BE2C (cell line): Measurements from ENCODE around the gene NR1H4.

Experiments
- DNase-seq: peaks from one replicate; pipeline ENCODE4 v3.0.0-alpha.2; 2020
- H3K27me3 ChIP-seq: fragments of 250-450 bp; sonication (Bioruptor Pico); 2 replicates; pipeline ENCODE4 v1.5.1; 2020; ENCODE audit warnings: mild to moderate bottlenecking
- H3K36me3 ChIP-seq: fragments of 250-450 bp; sonication (Bioruptor Pico); 2 replicates; pipeline ENCODE4 v1.5.1; 2020; ENCODE audit warnings: mild to moderate bottlenecking
- H3K4me1 ChIP-seq: fragments of 250-450 bp; sonication (Bioruptor Pico); 2 replicates; pipeline ENCODE4 v1.5.1; 2020
- H3K4me3 ChIP-seq: 2 replicates; pipeline ENCODE4 v1.5.1; 2011; ENCODE audit warnings: low read depth, low read length
- H3K9me3 ChIP-seq: fragments of 250-450 bp; sonication (Bioruptor Pico); 2 replicates; pipeline ENCODE4 v1.5.1; 2020
- TF ChIP-seq, protein P1 (sequence below): IDR thresholded peaks from 2 replicates; pipeline ENCODE4 v1.5.1; 2012; ENCODE audit warnings: mild to moderate bottlenecking, low read depth, low read length

Gene NR1H4

DNA sequence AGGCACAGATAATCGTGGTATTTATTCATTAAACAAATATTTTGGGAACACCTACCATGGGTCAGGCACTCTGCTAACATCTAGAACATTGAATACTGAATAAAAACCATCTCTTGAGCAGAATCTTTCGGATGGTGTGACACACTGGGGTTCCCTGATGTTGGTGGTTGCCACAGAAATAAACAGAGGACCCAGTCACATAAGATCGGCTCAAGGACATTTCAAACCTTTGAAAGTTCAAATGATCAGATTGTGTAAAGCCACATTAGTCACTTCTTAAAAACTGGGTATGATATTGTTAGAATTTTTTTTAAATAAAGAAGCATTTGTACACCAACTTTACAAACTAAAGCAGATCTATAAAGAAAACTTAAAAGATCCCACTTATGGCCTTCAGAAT, 39.0 kb downstream of the NR1H4 start:
- Histone ChIP-seq H3K27me3 (no peaks in the 10 kb centered on the region), H3K9me3 (no peaks in the 10 kb centered on the region), H3K36me3 (no peaks in the 10 kb centered on the region), H3K4me3 (no peak overlapping the region), H3K4me1 (no peaks in the 10 kb centered on the region)
- TF ChIP-seq, protein P1, sequence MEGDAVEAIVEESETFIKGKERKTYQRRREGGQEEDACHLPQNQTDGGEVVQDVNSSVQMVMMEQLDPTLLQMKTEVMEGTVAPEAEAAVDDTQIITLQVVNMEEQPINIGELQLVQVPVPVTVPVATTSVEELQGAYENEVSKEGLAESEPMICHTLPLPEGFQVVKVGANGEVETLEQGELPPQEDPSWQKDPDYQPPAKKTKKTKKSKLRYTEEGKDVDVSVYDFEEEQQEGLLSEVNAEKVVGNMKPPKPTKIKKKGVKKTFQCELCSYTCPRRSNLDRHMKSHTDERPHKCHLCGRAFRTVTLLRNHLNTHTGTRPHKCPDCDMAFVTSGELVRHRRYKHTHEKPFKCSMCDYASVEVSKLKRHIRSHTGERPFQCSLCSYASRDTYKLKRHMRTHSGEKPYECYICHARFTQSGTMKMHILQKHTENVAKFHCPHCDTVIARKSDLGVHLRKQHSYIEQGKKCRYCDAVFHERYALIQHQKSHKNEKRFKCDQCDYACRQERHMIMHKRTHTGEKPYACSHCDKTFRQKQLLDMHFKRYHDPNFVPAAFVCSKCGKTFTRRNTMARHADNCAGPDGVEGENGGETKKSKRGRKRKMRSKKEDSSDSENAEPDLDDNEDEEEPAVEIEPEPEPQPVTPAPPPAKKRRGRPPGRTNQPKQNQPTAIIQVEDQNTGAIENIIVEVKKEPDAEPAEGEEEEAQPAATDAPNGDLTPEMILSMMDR: no peak
- DNase-seq: no peak

DNA sequence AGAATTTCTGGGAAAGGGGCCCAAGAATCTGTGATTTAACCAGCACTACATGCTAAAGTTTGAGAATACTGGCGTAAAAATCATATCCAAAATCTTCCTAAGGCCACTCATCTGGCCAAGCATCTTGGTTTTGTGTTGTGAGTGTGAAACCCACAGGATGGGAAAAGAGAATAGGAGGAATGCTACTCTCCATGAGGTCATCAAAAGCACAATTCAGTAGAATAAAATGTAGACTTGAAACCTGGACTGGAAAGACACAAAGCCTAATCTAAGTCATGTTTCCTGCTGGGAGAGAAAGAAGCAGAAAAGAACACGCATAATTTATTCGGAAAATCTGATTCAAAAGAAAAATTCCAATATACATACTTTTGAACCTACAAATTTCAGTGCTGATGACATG, 42.3 kb downstream of the NR1H4 start:
- no peaks in the 10 kb centered on the region for H3K4me1 ChIP-seq
- TF ChIP-seq, protein P1: no peak
- H3K36me3 ChIP-seq: no peaks in the 10 kb centered on the region
- H3K4me3 ChIP-seq: no peak overlapping the region
- H3K27me3 ChIP-seq: no peaks in the 10 kb centered on the region
- DNase-seq: no peak
- no peaks in the 10 kb centered on the region for H3K9me3 ChIP-seq

DNA sequence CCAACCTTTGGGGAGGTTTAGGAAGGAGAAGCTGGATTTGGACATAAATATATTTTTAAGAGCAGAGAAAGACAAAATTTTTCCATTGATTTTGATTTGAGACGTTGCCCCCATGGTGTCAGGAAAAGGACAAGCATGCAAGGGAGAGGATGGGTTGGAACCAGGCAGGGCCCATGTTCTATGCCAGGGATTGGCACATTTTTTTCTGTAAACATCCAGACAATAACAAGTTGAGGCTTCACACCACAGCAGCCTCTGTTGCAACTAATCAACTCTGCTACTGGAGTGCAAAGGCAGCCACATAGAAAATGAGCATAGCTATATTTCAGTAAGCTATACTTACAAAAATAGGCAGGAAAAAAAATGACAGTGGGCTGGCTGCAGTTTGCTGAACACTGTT, 44.7 kb downstream of the NR1H4 start:
- no peak overlapping the region for H3K4me3 ChIP-seq
- H3K27me3 ChIP-seq: no peaks in the 10 kb centered on the region
- H3K4me1 ChIP-seq: no peaks in the 10 kb centered on the region
- TF ChIP-seq, protein P1: no peak
- H3K36me3 ChIP-seq: no peaks in the 10 kb centered on the region
- DNase-seq: no peak
- H3K9me3 ChIP-seq: no peaks in the 10 kb centered on the region

DNA sequence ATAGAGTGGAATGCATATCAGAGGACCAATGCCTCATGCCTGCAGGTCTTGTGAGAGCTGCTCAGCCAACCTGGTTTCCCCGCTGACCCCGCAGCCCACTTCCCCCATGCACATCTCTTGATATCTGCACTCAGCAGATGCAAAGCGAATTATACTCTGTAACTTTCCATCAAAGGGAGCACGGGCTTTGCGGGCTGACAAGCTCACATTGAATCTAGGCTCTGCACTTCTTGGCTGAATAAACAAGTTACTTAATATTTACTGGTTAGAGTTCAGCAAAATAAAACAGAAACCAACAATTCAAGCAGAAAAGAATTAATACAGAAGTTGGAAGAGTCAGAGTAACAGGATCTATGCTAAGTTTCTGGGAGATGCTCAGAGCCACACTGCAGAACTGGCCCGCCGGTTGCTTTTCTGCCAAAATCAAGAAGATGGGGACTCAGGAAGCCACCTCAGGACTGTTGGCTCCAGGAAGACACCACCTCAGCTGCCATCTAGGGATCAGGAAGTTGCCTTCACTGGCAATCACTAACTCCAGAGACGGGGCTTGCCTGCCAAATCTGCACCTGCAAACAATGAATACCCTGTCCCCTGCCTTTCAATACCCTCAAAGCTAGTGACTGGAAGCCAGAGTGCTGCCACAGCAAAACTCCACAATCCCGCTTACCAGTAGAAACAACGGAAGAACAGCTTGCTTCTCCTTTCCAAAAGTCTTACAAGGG, 46.5 kb downstream of the NR1H4 start:
- no peaks in the 10 kb centered on the region for H3K36me3 ChIP-seq
- DNase-seq: no peak
- no peak overlapping the region for H3K4me3 ChIP-seq
- H3K9me3 ChIP-seq: no peaks in the 10 kb centered on the region
- H3K4me1 ChIP-seq: no peaks in the 10 kb centered on the region
- TF ChIP-seq, protein P1: no peak
- H3K27me3 ChIP-seq: no peaks in the 10 kb centered on the region

DNA sequence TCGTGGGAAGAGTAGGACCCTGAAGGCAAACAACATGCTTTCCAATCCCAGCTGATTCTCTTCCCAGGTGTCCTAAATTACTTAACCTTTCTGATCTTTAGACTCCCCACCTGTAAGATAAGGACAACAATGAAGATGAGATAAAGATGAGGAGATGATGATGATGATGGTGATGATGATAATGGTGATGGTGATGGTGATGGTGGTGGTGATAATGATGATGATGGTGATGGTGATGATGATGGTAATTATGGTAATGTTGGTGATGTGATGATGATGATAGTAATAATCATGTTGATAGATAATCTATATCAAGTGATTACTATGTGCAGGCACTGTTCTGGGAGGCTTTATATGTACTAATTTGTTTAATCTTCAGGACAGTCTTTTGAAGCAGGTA, 48.3 kb downstream of the NR1H4 start:
- Histone ChIP-seq H3K9me3 (no peaks in the 10 kb centered on the region), H3K4me1 (no peaks in the 10 kb centered on the region), H3K27me3 (no peaks in the 10 kb centered on the region), H3K4me3 (no peak overlapping the region), H3K36me3 (no peaks in the 10 kb centered on the region)
- no peak for DNase-seq
- TF ChIP-seq, protein P1: no peak

DNA sequence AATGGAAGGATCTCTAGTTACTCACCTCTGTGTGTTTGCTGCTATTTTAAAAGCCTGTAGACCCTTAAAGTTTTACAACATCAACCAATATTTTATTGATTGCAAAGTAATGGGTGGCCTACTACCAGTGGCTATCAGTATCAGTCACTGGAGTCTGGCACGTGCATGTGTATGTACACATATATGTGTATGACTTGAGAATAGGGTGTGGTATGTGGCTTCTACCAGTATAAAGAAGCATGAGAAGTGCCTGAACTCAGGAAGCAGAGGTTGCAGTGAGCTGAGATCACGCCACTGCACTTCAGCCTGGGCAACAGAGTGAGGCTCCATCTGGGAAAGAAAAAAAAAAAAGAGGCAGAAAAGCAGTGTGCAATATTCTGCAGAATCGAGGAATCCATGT, 54.4 kb downstream of the NR1H4 start:
- TF ChIP-seq, protein P1: no peak
- no peak overlapping the region for H3K4me3 ChIP-seq
- H3K27me3 ChIP-seq: peaks cover 18% of the 10 kb centered on the region
- peaks cover 8% of the 10 kb centered on the region for H3K4me1 ChIP-seq
- no peaks in the 10 kb centered on the region for H3K9me3 ChIP-seq
- no peak for DNase-seq
- H3K36me3 ChIP-seq: no peaks in the 10 kb centered on the region
